AG10803 (cell line): Measurements from ENCODE around the gene R3HDML.
A peak's percentile ranks its signal among the peaks of the same experiment; 100 is the strongest.

Experiments used
- DNase-seq: peaks from one replicate; pipeline ENCODE4 v3.0.0; 2010; ENCODE audit warnings: low read depth
- H3K4me3 ChIP-seq: 2 replicates; pipeline ENCODE4 v1.5.1; 2011; ENCODE audit warnings: mild to moderate bottlenecking, low read length, control low read depth
- CTCF ChIP-seq: conservative IDR thresholded peaks from 2 replicates; pipeline ENCODE4 v1.5.1; 2011; ENCODE audit warnings: mild to moderate bottlenecking, low read length, control low read depth, inconsistent platforms

Gene R3HDML

DNA sequence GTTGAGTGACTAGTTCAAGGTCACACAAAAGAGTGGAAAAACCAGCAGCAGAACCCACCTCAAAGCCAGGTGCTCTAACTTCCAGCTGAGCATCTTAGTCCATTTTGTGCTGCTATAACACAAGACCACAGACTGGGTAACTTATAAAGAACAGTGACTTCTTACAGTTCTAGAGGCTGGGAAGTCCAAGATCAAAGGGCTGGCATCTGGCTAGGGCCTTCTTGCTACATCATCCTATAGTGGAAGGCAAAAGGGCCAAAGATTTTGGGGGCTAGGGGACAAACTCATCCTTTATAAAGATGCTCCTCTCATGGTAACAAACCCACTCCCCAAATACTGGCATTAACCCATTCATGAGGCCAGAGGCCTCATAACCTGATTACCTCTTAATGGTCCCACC lies 35.6 kb upstream of the R3HDML start:
- no peak for DNase-seq
- no peak for TF ChIP-seq CTCF
- no peak overlapping the region for H3K4me3 ChIP-seq

DNA sequence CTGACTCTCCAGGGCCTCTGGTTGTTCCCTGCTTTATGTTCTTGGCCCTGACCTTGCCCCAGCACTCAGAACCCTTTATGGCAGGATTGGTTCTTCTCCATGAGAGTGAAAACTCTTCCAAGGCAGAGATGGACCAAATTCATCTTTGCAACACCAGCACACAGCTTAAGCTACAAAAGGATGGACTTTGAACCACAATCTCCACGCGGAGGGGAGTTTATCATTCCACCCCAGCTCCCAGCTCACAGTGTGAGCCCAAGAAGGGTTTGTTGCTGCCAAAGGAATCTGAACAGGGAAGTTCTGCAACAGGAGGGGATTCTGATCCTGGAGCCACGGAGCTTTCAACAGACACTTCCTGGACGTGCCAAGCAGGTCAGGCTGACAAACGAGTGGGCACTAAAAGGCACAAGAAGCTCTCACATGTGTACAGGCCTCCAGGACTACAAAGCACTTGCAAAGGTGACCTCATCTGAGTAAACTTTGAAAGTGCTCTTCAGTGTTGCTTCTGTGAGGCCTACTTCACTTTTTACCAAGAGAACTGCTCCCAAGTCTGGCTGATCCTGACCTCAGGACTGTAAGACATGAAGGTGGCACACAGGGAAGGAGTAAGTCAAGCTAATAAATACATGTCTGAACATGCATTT lies 34.7 kb upstream of the R3HDML start:
- H3K4me3 ChIP-seq = no peak overlapping the region
- no peak for TF ChIP-seq CTCF
- no peak for DNase-seq

DNA sequence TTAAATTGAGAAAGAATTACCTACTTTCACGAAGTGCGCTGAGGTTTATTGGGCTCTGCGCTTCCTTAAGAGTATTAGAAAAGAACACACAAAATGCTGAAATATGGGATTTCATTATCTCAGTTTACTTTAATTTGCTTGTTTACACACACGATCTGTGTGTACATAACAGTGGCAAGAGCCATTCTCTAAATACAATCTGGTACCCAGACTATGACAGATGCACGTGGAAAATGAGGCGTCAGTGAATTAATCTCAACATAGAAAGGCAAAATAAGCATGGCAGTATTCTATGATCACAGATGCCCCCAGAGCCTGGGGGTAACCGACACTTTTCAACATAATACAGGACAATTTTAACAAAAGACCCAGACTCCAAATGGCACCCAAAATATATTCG lies 34.1 kb upstream of the R3HDML start:
- TF ChIP-seq CTCF = no peak
- no peak for DNase-seq
- no peak overlapping the region for H3K4me3 ChIP-seq

DNA sequence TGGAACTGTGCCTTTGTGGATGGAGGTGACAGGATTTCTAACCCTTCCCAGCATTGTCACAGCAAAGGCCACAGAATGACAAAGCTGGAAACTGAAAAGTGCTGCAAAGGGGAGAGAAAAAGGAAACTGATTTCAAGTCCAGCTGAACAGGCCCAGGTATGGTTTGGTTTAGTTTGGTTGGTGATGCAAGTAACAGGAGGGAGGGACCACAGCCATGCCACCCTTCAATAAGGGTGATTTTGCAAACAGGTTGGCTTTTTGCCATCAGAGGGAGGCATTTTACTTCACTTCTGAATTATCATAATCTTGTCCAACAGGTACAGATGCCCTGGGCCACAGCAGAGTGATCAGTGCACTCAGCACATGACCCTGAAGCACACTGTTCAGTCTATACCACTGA lies 32.5 kb upstream of the R3HDML start:
- DNase-seq = no peak
- TF ChIP-seq CTCF = no peak
- no peak overlapping the region for H3K4me3 ChIP-seq

DNA sequence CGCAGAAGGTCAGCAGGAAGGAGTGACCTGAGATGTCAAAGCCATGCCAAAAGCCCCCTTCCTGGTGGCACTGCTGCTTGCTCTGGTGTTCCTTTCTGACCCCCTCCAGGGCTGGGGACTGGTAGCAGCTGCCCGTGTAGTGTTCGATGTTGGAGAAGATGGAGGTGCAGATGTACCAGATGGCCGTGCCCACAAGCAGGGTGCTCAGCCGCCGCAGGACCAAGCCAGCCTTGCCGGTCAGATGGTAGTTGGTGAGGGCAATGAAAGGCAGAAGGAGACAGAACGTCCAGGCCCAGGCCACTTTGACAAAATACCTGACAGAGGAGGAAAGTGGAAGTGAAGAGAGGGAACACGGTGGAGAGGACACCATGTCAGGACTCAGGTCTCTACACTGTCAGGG lies 29.9 kb upstream of the R3HDML start:
- no peak for TF ChIP-seq CTCF

GRCh38 chr20:44309763-44310663 lies 26.8 kb upstream of the R3HDML start:
- DNase-seq = peak; percentile 70
- peak overlapping the region; percentile 99 for H3K4me3 ChIP-seq
- TF ChIP-seq CTCF = no peak

More for the DNA sequence above, 29.9 kb upstream of the R3HDML start:
- DNase-seq = no peak
- H3K4me3 ChIP-seq = no peak overlapping the region
